ENCODE measurements around the gene UTP4.

The UTP4 gene

DNA sequence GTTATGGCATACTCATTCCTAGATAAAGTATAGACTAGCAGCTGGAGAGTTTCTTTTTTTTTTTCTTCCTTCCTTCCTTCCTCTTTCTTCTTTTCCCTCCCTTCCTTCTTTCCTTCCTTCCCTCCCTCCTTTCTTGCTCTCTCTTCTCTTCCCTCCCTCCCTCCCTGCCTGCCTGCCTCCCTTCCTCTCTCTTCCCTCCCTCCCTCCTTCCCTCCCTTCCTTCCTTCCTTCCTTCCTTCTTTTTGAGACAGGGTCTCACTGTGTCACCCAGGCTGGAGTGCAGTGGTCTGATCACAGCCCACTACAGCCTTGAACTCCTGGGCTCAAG, 47.5 kb downstream of the UTP4 start:
- ATAC-seq (replicated peaks) (no peak), DNase-seq (no peak)
- Mint-ChIP-seq H3K9me3 (no peaks in the 10 kb centered on the region), H3K36me3 (ENCODE audit: insufficient read depth) (no peaks in the 10 kb centered on the region), H3K27ac (peak overlapping the region in 1 of 2 donors; percentile 29), H3K4me1 (ENCODE audit: low read depth in 2 of 2) (peaks cover 4 to 11% of the 10 kb centered on the region in 2 donors), H3K4me3 (no peak overlapping the region), H3K27me3 (no peaks in the 10 kb centered on the region)

DNA sequence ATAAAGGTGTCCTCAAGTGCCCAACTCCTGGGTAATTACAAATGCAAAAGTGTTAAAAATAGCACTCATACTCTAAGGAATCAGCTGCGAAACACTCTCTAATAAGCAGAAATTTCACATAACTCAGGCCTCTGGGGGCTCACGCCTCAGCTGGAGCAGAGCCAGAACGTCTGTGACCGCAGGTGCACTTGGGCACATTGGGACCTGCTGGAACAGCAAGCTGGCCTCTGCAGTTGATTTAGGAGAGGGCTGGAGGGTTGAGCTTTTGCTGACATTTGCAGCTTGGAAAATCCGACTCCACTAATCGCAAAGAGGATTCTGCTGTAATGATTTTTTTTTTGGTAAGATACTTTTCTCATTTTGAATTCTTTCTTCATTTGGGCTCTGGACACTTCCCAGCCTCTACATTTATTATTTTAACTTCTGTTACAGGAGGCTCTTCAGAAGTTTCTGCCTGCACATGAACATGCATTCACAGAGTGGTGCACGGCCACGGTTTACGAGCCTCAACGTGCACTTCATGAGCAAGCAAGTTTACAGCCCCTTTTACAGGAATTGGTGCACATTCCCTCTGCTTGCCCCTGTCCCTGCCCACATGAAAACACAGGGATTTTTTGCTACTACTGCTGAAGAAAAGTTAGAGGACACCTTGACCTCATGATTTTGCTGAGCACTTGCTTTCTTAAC, 50.4 kb downstream of the UTP4 start:
- no peak for ATAC-seq (replicated peaks)
- Mint-ChIP-seq H3K36me3 (ENCODE audit: insufficient read depth) (peaks cover 9% of the 10 kb centered on the region), H3K27me3 (no peaks in the 10 kb centered on the region), H3K9me3 (no peaks in the 10 kb centered on the region), H3K4me1 (ENCODE audit: low read depth in 2 of 2) (peaks cover 18 to 21% of the 10 kb centered on the region in 2 donors), H3K27ac (no peak overlapping the region), H3K4me3 (no peak overlapping the region)
- no peak for DNase-seq

DNA sequence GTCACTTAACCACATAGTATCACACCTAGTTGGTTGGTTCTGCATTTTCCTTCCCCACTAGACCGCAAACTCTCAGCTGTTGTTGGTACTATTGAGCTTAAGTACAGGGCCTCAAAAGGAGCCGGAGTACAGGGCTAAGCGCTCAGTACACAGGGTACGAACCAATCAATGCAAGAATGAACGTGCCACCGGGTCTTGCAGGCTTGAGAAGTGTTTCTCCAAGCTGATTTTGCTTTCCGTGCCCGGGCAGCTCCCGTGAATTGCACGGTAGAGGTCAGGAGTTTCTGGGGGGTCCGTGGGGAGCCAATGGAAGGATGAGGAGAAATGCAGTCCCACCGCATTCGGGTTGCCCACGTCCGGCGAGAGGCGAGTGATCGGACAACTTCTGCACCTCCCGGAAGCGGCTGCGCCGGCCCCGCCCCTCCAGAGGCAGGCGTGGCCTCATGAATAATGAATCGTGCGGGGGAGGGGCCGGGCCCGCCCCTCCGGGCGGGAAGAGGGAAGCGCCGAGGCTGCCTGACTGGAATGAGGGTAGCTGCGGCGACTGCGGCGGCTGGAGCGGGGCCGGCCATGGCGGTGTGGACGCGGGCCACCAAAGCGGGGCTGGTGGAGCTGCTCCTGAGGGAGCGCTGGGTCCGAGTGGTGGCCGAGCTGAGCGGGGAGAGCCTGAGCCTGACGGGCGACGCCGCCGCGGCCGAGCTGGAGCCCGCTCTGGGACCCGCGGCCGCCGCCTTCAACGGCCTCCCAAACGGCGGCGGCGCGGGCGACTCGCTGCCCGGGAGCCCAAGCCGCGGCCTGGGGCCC, 54.4 kb downstream of the UTP4 start, which contains the start of gene SNTB2:
Gene SNTB2, plus strand, starts transcription at position 523 of the 804 bp plus-strand sequence. Its CDS starts 3 bp downstream, at position 526.
- Mint-ChIP-seq H3K27ac (peak within 1 kb of the TSS; percentile 91 to 99), H3K9me3 (no peaks in the 10 kb centered on the region), H3K36me3 (ENCODE audit: insufficient read depth) (peaks cover 13% of the 10 kb centered on the region), H3K27me3 (no peaks in the 10 kb centered on the region), H3K4me1 (ENCODE audit: low read depth in 2 of 2) (peaks cover 34 to 47% of the 10 kb centered on the region in 2 donors), H3K4me3 (peak within 1 kb of the TSS; percentile 98 to 100)
- ATAC-seq (replicated peaks) = peak; percentile 81
- DNase-seq = peak; percentile 69 to 80 (median 71)

DNA sequence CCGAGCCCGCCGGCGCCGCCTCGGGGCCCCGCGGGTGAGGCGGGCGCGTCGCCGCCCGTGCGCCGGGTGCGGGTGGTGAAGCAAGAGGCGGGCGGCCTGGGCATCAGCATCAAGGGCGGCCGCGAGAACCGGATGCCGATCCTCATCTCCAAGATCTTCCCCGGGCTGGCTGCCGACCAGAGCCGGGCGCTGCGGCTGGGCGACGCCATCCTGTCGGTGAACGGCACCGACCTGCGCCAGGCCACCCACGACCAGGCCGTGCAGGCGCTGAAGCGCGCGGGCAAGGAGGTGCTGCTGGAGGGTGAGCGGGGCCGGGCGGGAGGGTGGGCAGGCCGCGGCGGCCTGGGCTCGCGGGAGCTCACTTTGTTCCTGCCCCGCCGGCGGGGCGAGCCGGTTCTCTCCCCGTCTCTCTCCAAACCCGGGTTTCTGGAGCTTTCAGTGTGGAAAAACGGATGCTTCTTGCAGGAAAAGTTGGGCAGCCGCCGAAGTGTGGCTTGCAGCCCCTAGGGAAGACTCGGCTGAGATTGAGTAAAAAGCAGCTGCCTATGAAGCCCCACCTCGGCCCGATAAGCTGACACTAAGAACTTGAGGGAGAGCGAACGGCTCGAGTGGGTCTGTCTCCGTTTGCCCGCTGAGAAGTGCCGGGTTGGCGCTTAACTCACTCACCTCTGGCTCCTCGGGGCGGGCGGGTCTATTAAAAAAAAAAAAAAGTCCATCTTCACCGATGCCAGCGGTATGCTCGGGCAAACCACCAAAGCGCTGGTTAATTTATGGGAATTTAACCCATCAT, 55.2 kb downstream of the UTP4 start:
- peak overlapping the region; percentile 90 to 98 for H3K4me3 Mint-ChIP-seq
- no peaks in the 10 kb centered on the region for H3K27me3 Mint-ChIP-seq
- peak overlapping the region; percentile 81 to 89 for H3K27ac Mint-ChIP-seq
- peaks cover 38 to 55% of the 10 kb centered on the region in 2 donors for H3K4me1 Mint-ChIP-seq (ENCODE audit: low read depth in 2 of 2)
- H3K9me3 Mint-ChIP-seq = no peaks in the 10 kb centered on the region
- DNase-seq = peak; percentile 30 to 43 (median 37)
- H3K36me3 Mint-ChIP-seq (ENCODE audit: insufficient read depth) = peaks cover 13% of the 10 kb centered on the region
- ATAC-seq (replicated peaks) = peak; percentile 31

DNA sequence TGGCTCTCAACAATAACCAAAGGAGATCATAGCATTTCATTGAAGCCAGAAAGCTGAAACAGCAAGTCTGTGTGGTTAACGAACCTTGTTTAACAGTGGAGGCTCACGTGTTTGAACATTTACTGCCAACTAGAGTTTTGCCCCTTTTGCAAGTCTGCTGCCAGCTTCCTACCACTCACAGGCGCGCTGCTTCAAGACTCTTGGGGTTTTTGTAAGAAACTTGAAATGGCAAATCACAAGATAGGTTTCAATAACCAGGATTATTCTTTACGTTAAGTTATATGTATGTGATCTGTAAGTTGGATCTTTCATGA, 55.7 kb downstream of the UTP4 start:
- Mint-ChIP-seq H3K36me3 (ENCODE audit: insufficient read depth) (peaks cover 16% of the 10 kb centered on the region), H3K9me3 (no peaks in the 10 kb centered on the region), H3K27me3 (no peaks in the 10 kb centered on the region), H3K27ac (peak overlapping the region; percentile 81 to 89), H3K4me1 (ENCODE audit: low read depth in 2 of 2) (peaks cover 38 to 59% of the 10 kb centered on the region in 2 donors), H3K4me3 (peak overlapping the region; percentile 90 to 98)
- peak; percentile 42 for ATAC-seq (replicated peaks)
- peak in 2 of 3 experiments; percentile 30 to 33 for DNase-seq

DNA sequence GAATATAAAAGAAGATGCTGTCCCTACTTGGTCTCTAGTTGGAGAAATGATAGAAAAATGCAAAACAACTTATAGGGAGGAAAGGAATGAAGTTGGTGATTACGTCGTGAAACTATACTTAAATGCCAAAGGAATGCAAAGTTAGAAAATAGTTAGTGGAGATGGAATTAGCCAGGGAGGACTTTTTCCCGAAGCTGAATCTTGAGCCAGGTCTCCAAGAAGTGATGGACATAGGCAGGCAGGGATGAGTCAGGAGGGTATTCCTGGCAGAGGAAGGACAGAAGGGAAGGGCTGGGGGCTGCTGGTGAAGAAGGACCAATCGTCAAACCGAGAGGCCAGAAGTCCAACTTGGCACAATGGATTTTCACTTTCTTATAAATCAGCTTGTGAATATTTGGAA, 56.3 kb downstream of the UTP4 start:
- DNase-seq = no peak
- no peak for ATAC-seq (replicated peaks)
- H3K27ac Mint-ChIP-seq = peak overlapping the region; percentile 81 to 89

DNA sequence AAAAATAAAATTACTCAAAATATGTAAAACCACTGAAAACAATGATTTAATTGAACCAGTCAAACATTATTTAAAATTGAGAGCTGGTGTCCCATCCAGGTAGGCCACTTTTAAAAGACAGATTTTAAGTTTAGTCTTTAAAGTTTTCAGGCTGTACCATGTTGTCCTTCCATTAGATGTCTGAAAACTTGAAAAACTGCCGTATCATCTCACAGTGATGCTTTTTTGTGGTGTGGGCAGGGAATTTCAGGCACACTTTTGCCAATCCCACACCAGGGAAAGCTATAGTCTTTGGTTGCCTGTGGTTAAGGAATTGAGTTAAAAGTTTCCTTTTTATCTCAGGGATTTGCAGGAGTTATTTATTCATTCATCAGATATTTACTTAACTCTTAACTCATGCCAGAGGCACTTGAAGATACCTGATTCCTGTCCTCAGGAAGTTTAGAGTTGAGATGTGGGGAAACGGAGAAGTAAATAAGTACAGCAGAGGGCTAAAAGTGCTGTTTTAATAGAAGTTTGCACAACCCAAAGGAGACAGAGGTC, 57.7 kb downstream of the UTP4 start:
- H3K27ac Mint-ChIP-seq = peak overlapping the region; percentile 72
- DNase-seq (no peak), ATAC-seq (replicated peaks) (no peak)
- H3K4me1 Mint-ChIP-seq (ENCODE audit: low read depth in 2 of 2) = peaks cover 41 to 64% of the 10 kb centered on the region in 2 donors
- peaks cover 16% of the 10 kb centered on the region for H3K36me3 Mint-ChIP-seq (ENCODE audit: insufficient read depth)
- no peaks in the 10 kb centered on the region for H3K27me3 Mint-ChIP-seq
- no peaks in the 10 kb centered on the region for H3K9me3 Mint-ChIP-seq
- peak overlapping the region; percentile 68 to 98 for H3K4me3 Mint-ChIP-seq

More for the DNA sequence above, 56.3 kb downstream of the UTP4 start:
- H3K36me3 Mint-ChIP-seq (ENCODE audit: insufficient read depth) = peaks cover 16% of the 10 kb centered on the region
- H3K4me3 Mint-ChIP-seq = peak overlapping the region; percentile 90 to 98
- H3K27me3 Mint-ChIP-seq = no peaks in the 10 kb centered on the region
- peaks cover 40 to 59% of the 10 kb centered on the region in 2 donors for H3K4me1 Mint-ChIP-seq (ENCODE audit: low read depth in 2 of 2)
- no peaks in the 10 kb centered on the region for H3K9me3 Mint-ChIP-seq

DNA sequence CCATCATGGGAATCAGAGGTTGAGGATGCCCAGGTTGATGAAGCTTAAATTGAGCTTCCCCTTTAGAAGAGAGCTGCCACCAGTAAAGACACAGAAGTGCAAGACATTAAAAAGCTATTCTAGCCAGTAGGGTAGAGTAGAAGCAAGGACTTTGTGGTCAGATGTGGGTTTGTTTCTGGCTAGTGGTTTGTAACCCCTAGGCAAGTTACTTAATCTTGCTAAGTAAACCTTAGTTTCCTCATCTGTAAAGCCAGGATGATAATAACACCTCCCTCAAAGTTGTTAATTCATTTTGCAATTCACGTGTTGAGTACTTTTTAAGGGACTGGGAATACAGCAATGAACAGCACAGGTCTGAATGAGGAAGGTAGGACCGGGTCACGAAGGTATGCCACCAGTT, 58.1 kb downstream of the UTP4 start:
- Mint-ChIP-seq H3K4me3 (peak overlapping the region; percentile 68 to 73), H3K27me3 (no peaks in the 10 kb centered on the region), H3K9me3 (no peaks in the 10 kb centered on the region), H3K27ac (peak overlapping the region; percentile 72), H3K36me3 (ENCODE audit: insufficient read depth) (peaks cover 16% of the 10 kb centered on the region), H3K4me1 (ENCODE audit: low read depth in 2 of 2) (peaks cover 41 to 61% of the 10 kb centered on the region in 2 donors)
- DNase-seq (no peak), ATAC-seq (replicated peaks) (no peak)

DNA sequence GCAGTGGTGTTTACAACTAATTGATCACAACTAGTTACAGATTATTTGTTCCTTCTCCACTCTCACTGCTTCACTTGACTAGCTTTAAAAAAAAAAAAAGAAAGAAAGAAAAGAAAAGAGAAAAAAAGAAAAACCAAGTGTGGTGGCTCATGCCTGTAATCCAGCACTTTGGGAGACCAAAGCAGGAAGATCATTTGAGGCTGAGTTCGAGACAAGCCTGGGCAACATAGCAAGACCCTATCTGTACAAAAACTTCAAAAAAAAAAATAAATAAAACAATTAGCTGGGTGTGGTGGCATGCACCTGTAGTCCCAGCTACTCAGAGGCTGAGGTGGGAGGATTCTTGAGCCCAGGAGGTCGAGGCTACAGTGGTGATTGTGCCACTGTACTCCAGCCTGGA, 58.7 kb downstream of the UTP4 start:
- Mint-ChIP-seq H3K4me3 (peak overlapping the region; percentile 68 to 73), H3K27me3 (no peaks in the 10 kb centered on the region), H3K9me3 (no peaks in the 10 kb centered on the region), H3K36me3 (ENCODE audit: insufficient read depth) (peaks cover 16% of the 10 kb centered on the region), H3K4me1 (ENCODE audit: low read depth in 2 of 2) (peaks cover 41 to 58% of the 10 kb centered on the region in 2 donors), H3K27ac (peak overlapping the region; percentile 72)
- ATAC-seq (replicated peaks) (no peak), DNase-seq (no peak)

DNA sequence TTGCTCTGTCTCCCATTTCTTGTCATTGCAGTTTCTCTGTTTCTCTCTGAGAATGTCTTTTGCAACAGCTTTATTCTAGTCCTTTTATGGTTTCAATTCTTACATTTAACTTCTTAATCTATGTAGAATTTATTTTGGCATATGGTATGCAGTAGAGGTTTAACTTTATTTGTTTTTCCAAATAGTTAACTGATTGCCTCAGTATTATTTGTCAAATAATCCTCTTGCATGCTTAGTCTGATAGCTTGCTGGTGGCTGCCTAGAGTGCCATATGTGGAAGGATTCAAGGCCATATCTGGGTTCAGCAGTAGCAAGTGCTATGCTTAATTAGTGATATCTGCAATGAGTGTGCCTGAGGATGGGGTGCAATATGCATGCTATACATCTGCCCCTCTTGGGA, 61.4 kb downstream of the UTP4 start:
- DNase-seq (no peak), ATAC-seq (replicated peaks) (no peak)
- H3K36me3 Mint-ChIP-seq (ENCODE audit: insufficient read depth) = peaks cover 4% of the 10 kb centered on the region
- no peak overlapping the region for H3K27ac Mint-ChIP-seq
- no peaks in the 10 kb centered on the region for H3K27me3 Mint-ChIP-seq
- H3K4me3 Mint-ChIP-seq = no peak overlapping the region
- H3K9me3 Mint-ChIP-seq = no peaks in the 10 kb centered on the region
- peaks cover 34 to 50% of the 10 kb centered on the region in 2 donors for H3K4me1 Mint-ChIP-seq (ENCODE audit: low read depth in 2 of 2)

DNA sequence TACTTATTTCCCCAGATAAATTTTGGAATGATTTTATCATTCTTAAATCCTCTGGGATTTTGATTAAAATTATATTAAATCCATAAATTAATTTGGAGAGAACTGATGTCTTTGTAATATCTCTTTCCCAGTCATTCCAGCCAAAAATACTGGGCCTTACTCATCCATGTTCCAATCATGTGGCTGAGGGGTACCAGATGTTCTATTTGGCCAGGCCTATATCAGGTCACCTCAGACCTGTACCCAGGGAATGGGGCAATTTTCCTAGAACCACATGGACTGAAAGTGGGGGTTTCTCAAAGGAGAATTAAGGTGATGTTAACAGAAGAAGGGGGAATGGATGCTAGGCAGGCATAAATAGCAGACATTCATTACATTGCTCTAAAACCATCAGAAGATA, 62.0 kb downstream of the UTP4 start:
- ATAC-seq (replicated peaks) (no peak), DNase-seq (no peak)
- H3K9me3 Mint-ChIP-seq = no peaks in the 10 kb centered on the region
- peaks cover 4% of the 10 kb centered on the region for H3K36me3 Mint-ChIP-seq (ENCODE audit: insufficient read depth)
- H3K27ac Mint-ChIP-seq = no peak overlapping the region
- no peak overlapping the region for H3K4me3 Mint-ChIP-seq
- peaks cover 31 to 52% of the 10 kb centered on the region in 2 donors for H3K4me1 Mint-ChIP-seq (ENCODE audit: low read depth in 2 of 2)
- no peaks in the 10 kb centered on the region for H3K27me3 Mint-ChIP-seq

DNA sequence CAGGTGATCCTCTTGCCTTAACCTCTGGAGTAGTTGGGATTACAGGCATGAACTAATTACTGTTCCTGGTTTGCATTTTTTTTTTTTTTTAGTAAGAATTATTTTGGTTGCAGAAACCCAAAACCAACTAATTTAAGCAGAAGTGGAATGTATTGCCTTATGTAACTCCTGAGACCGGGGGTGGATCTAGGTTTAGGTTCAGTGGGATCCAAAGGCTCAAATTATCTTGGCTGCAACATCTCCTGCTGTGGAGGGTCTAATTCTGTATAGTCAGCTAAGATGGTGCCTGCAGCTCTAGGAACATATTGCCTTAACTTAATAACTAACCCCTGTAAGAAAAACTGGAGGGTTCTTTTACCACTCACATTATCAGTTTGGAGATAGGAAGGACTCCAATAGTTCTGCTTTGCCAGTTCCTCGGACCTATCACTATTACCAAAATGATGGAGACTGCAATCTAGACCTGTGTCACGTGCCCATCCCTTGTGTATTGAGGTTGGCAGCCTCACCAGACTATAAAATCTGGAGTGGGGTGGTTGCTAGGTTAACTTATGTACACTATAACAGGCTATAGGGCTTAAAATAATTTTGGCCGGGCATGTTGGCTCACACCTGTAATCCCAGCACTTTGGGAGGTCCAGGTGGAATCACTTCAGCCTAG, 63.0 kb downstream of the UTP4 start:
- Mint-ChIP-seq H3K4me3 (no peak overlapping the region), H3K27ac (no peak overlapping the region), H3K27me3 (no peaks in the 10 kb centered on the region), H3K36me3 (ENCODE audit: insufficient read depth) (peaks cover 8% of the 10 kb centered on the region), H3K4me1 (ENCODE audit: low read depth in 2 of 2) (peaks cover 28 to 56% of the 10 kb centered on the region in 2 donors), H3K9me3 (no peaks in the 10 kb centered on the region)
- DNase-seq = no peak
- no peak for ATAC-seq (replicated peaks)

DNA sequence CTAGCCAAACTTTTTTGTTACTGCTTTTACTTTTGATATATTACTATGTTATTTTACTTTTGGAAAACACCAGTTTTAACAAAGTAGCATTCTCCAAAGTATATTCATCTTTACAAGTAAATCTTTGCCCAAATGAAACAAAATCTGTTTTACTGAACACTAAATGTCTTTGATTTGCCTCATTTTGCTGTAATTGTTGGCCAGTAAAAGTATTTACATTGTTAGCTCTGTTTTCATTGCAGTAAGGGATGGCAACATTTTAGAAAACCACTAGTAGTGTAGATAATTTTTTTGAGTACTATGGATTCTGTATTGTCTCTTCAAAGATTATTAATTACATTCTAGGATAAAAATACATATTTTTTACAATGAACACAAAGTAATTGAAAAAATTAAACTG, 65.1 kb downstream of the UTP4 start:
- DNase-seq = no peak
- Mint-ChIP-seq H3K4me1 (ENCODE audit: low read depth in 2 of 2) (peaks cover 21 to 46% of the 10 kb centered on the region in 2 donors), H3K4me3 (no peak overlapping the region), H3K27ac (peak overlapping the region in 1 of 2 donors; percentile 7), H3K9me3 (no peaks in the 10 kb centered on the region), H3K36me3 (ENCODE audit: insufficient read depth) (peaks cover 8% of the 10 kb centered on the region), H3K27me3 (no peaks in the 10 kb centered on the region)
- ATAC-seq (replicated peaks) = no peak

Data from effector memory CD8-positive, alpha-beta T cell (primary cell).